ENCODE results near the gene ZNF544. TPM values are rescaled to one million over a fixed set of nuclear protein-coding genes. Genes with fewer than 3 reads are reported as not detected.

Gene ZNF544
- total and polyA plus RNA-seq, 7 experiments from 2014 or later: 19.7 to 60.7 (median 30.8) TPM

- no peak for DNase-seq
- H3K9me3 ChIP-seq (ENCODE audit: control insufficient read depth in 2 of 3, low read length in 3 of 3): peaks cover 16 to 65% (median 33%) of the 10 kb centered on the region in 3 experiments
- H3K4me1 Mint-ChIP-seq: no peaks in the 10 kb centered on the region
Measured at GRCh38 chr19:58217069-58217481, 11.6 kb upstream of the ZNF544 start.

GRCh38 chr19:58217607-58218391 is 10.9 kb upstream of the ZNF544 start:
- no peak overlapping the region for H3K4me3 ChIP-seq (ENCODE audit: low read length)
- peaks cover 9 to 64% (median 26%) of the 10 kb centered on the region in 3 experiments for H3K9me3 ChIP-seq (ENCODE audit: control insufficient read depth in 2 of 3, low read length in 3 of 3)

More at GRCh38 chr19:58217069-58217481, 11.6 kb upstream of the ZNF544 start:
- H3K9me3 Mint-ChIP-seq: peaks cover 4 to 85% (median 66%) of the 10 kb centered on the region in 11 donors
- no peak overlapping the region for H3K27ac ChIP-seq (ENCODE audit: low read depth, low read length)
- H3K36me3 ChIP-seq (ENCODE audit: control insufficient read depth in 2 of 3, insufficient read depth in 3 of 3, low read length in 3 of 3): peaks cover 9 to 12% (median 10%) of the 10 kb centered on the region in 3 experiments
- no peak overlapping the region for H3K4me3 ChIP-seq (ENCODE audit: low read length)
- H3K4me1 ChIP-seq (ENCODE audit: control insufficient read depth in 2 of 2, insufficient read depth in 2 of 2, low read length in 2 of 2): no peaks in the 10 kb centered on the region
- ChIA-PET POLR2A (no interaction called here), CTCF (interaction anchor here (0.8 kb wide), 1 partner anchor 130 kb away, joined by 3 read pairs; no protein-coding TSS in a partner anchor)
- no peaks in the 10 kb centered on the region for H3K27me3 ChIP-seq (ENCODE audit: control insufficient read depth in 2 of 2, insufficient read depth in 2 of 2, low read length in 2 of 2)
- no peak overlapping the region for H3K4me3 Mint-ChIP-seq
- intact Hi-C loops (cut with micrococcal nuclease): no loop called here
- peaks cover 8 to 31% (median 24%) of the 10 kb centered on the region in 5 donors for H3K36me3 Mint-ChIP-seq
- no peaks in the 10 kb centered on the region for H3K27me3 Mint-ChIP-seq
- ATAC-seq: no peak
- H3K27ac Mint-ChIP-seq: no peak overlapping the region

DNA sequence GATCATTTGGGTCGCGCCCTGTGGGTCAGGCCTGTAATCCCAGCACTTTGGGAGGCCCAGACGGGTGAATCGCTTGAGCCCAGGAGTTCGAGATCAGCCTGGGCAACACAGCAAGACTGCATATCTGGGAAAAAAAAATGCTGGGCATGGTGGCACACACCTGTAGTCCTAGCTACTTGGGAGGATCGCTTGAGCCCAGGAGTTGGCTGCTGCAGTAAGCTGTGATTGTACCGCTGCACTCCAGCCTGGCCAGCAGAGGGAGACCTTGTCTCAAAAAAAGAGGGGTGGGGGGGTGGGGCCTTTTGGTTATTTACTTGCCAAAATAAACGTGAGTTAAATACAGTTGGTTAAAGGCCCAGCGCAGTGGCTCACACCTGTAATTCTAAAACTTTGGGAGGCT is 9.8 kb upstream of the ZNF544 start:
- Histone ChIP-seq H3K4me1 (ENCODE audit: control insufficient read depth in 2 of 2, insufficient read depth in 2 of 2, low read length in 2 of 2) (no peaks in the 10 kb centered on the region), H3K36me3 (ENCODE audit: control insufficient read depth in 2 of 3, insufficient read depth in 3 of 3, low read length in 3 of 3) (no peaks in the 10 kb centered on the region), H3K27me3 (ENCODE audit: control insufficient read depth in 2 of 2, insufficient read depth in 2 of 2, low read length in 2 of 2) (no peaks in the 10 kb centered on the region), H3K9me3 (ENCODE audit: control insufficient read depth in 2 of 3, low read length in 3 of 3) (peaks cover 4 to 55% (median 19%) of the 10 kb centered on the region in 3 experiments), H3K4me3 (ENCODE audit: low read length) (no peak overlapping the region), H3K27ac (ENCODE audit: low read depth, low read length) (no peak overlapping the region)
- Mint-ChIP-seq H3K27ac (no peak overlapping the region), H3K27me3 (peaks cover 0 to 5% (median 0%) of the 10 kb centered on the region in 5 donors), H3K4me3 (no peak overlapping the region), H3K36me3 (peaks cover 4 to 15% (median 12%) of the 10 kb centered on the region in 5 donors), H3K4me1 (no peaks in the 10 kb centered on the region), H3K9me3 (peaks cover 6 to 85% (median 59%) of the 10 kb centered on the region in 11 donors)
- DNase-seq: peak in 3 of 9 donors; percentile 16 to 24 (median 24)
- POLR2A ChIA-PET: no interaction called here
- peak; percentile 42 for ATAC-seq
- intact Hi-C loops (cut with micrococcal nuclease): loop anchor here (1.0 to 2.0 kb wide), 3 partner anchors 92 to 300 kb away; partner anchors contain the start of gene ZBTB45 (in 1 of the 2)
- CTCF ChIA-PET: no interaction called here

More at GRCh38 chr19:58217607-58218391, 10.9 kb upstream of the ZNF544 start:
- no peak for ATAC-seq
- Histone ChIP-seq H3K4me1 (ENCODE audit: control insufficient read depth in 2 of 2, insufficient read depth in 2 of 2, low read length in 2 of 2) (no peaks in the 10 kb centered on the region), H3K27me3 (ENCODE audit: control insufficient read depth in 2 of 2, insufficient read depth in 2 of 2, low read length in 2 of 2) (no peaks in the 10 kb centered on the region), H3K36me3 (ENCODE audit: control insufficient read depth in 2 of 3, insufficient read depth in 3 of 3, low read length in 3 of 3) (peaks cover 2 to 4% (median 3%) of the 10 kb centered on the region in 3 experiments), H3K27ac (ENCODE audit: low read depth, low read length) (no peak overlapping the region)
- no peak for DNase-seq
- Mint-ChIP-seq H3K9me3 (peaks cover 8 to 85% (median 64%) of the 10 kb centered on the region in 11 donors), H3K27me3 (peaks cover 0 to 4% (median 0%) of the 10 kb centered on the region in 5 donors), H3K4me3 (no peak overlapping the region), H3K27ac (no peak overlapping the region), H3K36me3 (peaks cover 5 to 24% (median 21%) of the 10 kb centered on the region in 5 donors), H3K4me1 (no peaks in the 10 kb centered on the region)
- POLR2A ChIA-PET: interaction anchor here (0.7 kb wide), 1 partner anchor 600 kb away, joined by 3 read pairs; no protein-coding TSS in a partner anchor
- CTCF ChIA-PET: no interaction called here
- intact Hi-C loops (cut with micrococcal nuclease): loop anchor here (2.0 kb wide), 2 partner anchors 93 to 301 kb away; partner anchors contain the start of gene ZBTB45 (in 1 of the 2)

DNA sequence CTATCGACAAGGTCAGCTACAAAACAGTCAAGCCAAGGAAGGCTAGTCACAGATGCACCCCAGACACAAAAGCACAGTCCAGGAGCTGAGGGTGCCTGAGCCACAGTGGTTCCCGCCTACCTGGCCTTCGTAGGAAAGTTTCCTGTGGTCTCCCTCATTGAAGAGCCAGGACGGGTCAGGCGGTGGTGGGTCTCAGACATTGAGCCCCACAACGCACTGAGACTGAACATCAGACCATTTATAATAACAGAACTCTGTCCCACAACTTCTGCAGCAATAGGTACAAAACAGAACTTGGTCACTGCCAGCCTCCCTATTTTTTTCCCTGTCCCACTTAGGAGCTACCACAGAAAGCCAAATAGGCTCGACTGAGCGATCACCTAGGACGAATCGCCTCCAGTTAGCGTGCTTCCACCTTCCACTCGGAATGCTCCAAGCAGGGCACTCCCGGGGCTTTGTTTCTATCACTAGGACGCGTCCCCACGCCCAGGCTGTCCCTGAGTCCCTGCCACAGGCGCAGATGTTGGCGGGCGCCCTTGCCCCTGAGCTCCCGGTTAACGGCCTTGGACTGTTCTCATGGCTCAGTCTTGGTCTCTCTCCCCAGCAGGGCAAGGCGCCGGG is 640 bp upstream of the ZNF544 start:
- H3K27ac ChIP-seq (ENCODE audit: low read depth, low read length): peak overlapping the region; percentile 73
- intact Hi-C loops (cut with micrococcal nuclease): loop anchor here (1.0 to 5.0 kb wide), 6 partner anchors 45 to 159 kb away; partner anchors contain the start of genes ERVK3-1 (in 2 of the 2), ZNF274 (in 2 of the 2), ZNF8 (in 2 of the 2) and RPS5 (in 1 of the 2)
- peaks cover 37 to 47% (median 44%) of the 10 kb centered on the region in 5 donors for H3K36me3 Mint-ChIP-seq
- CTCF ChIA-PET: interaction anchor here (1.5 kb wide), 1 partner anchor 45 kb away, joined by 6 read pairs; the partner anchor contains the start of gene ZNF274
- POLR2A ChIA-PET: interaction anchor here (0.8 to 2.4 kb wide), 5 partner anchors 45 to 409 kb away, joined by 3 to 15 read pairs (median 4); partner anchors contain the start of gene ZNF274
- H3K27me3 ChIP-seq (ENCODE audit: control insufficient read depth in 2 of 2, insufficient read depth in 2 of 2, low read length in 2 of 2): no peaks in the 10 kb centered on the region
- no peaks in the 10 kb centered on the region for H3K27me3 Mint-ChIP-seq
- H3K4me3 Mint-ChIP-seq: peak overlapping the region; percentile 89 to 95 (median 94)
- H3K9me3 Mint-ChIP-seq: peaks cover 14 to 80% (median 37%) of the 10 kb centered on the region in 11 donors
- H3K4me1 ChIP-seq (ENCODE audit: control insufficient read depth in 2 of 2, insufficient read depth in 2 of 2, low read length in 2 of 2): peaks cover 10% of the 10 kb centered on the region in 2 donors
- H3K9me3 ChIP-seq (ENCODE audit: control insufficient read depth in 2 of 3, low read length in 3 of 3): peaks cover 0 to 16% (median 0%) of the 10 kb centered on the region in 3 experiments
- peak overlapping the region in 8 of 9 donors; percentile 76 to 94 (median 84) for H3K27ac Mint-ChIP-seq
- ATAC-seq (no peak), DNase-seq (no peak)
- peaks cover 3 to 42% (median 6%) of the 10 kb centered on the region in 3 experiments for H3K36me3 ChIP-seq (ENCODE audit: control insufficient read depth in 2 of 3, insufficient read depth in 3 of 3, low read length in 3 of 3)
- peaks cover 19 to 36% (median 27%) of the 10 kb centered on the region in 7 donors for H3K4me1 Mint-ChIP-seq
- peak overlapping the region; percentile 86 for H3K4me3 ChIP-seq (ENCODE audit: low read length)

- ATAC-seq: peak; percentile 36
Measured at GRCh38 chr19:58229255-58229639, 533 bp downstream of the ZNF544 start.

DNA sequence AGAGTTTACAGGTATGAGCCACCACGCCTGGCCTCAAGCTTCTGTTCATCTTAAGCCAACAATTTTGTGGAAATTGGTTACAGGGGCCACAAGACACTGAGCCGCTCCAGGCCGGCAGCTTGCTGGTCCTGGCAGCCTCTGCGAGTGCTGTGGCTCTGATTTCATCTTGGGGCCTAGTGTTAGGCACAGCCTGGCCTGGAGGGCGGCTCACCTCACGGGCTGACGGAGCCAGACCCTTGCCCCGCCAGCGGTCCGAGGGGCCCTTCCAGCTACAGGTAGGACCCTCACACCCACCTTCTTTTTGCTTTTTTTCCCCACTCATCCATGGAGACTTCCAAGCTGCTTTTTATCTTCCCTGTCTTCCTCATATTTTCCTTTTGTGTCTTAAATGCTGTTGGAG is 8.6 kb downstream of the ZNF544 start:
- H3K36me3 ChIP-seq (ENCODE audit: control insufficient read depth in 2 of 3, insufficient read depth in 3 of 3, low read length in 3 of 3): peaks cover 5 to 80% (median 11%) of the 10 kb centered on the region in 3 experiments
- Mint-ChIP-seq H3K4me3 (no peak overlapping the region), H3K9me3 (peaks cover 14 to 97% (median 62%) of the 10 kb centered on the region in 11 donors), H3K36me3 (peaks cover 22 to 95% (median 83%) of the 10 kb centered on the region in 5 donors), H3K27me3 (no peaks in the 10 kb centered on the region), H3K27ac (no peak overlapping the region), H3K4me1 (peaks cover 0 to 15% (median 0%) of the 10 kb centered on the region in 7 donors)
- no peaks in the 10 kb centered on the region for H3K4me1 ChIP-seq (ENCODE audit: control insufficient read depth in 2 of 2, insufficient read depth in 2 of 2, low read length in 2 of 2)
- POLR2A ChIA-PET: no interaction called here
- H3K27me3 ChIP-seq (ENCODE audit: control insufficient read depth in 2 of 2, insufficient read depth in 2 of 2, low read length in 2 of 2): no peaks in the 10 kb centered on the region
- DNase-seq (no peak), ATAC-seq (no peak)
- H3K27ac ChIP-seq (ENCODE audit: low read depth, low read length): no peak overlapping the region
- peaks cover 0 to 83% (median 12%) of the 10 kb centered on the region in 3 experiments for H3K9me3 ChIP-seq (ENCODE audit: control insufficient read depth in 2 of 3, low read length in 3 of 3)
- no peak overlapping the region for H3K4me3 ChIP-seq (ENCODE audit: low read length)
- intact Hi-C loops (cut with micrococcal nuclease): no loop called here
- CTCF ChIA-PET: no interaction called here

More at GRCh38 chr19:58229255-58229639, 533 bp downstream of the ZNF544 start:
- H3K9me3 Mint-ChIP-seq: peaks cover 20 to 80% (median 48%) of the 10 kb centered on the region in 11 donors
- peaks cover 21 to 38% (median 30%) of the 10 kb centered on the region in 7 donors for H3K4me1 Mint-ChIP-seq
- Histone ChIP-seq H3K4me1 (ENCODE audit: control insufficient read depth in 2 of 2, insufficient read depth in 2 of 2, low read length in 2 of 2) (peaks cover 10% of the 10 kb centered on the region in 2 donors), H3K4me3 (ENCODE audit: low read length) (peak overlapping the region; percentile 86), H3K36me3 (ENCODE audit: control insufficient read depth in 2 of 3, insufficient read depth in 3 of 3, low read length in 3 of 3) (peaks cover 3 to 52% (median 6%) of the 10 kb centered on the region in 3 experiments), H3K27me3 (ENCODE audit: control insufficient read depth in 2 of 2, insufficient read depth in 2 of 2, low read length in 2 of 2) (no peaks in the 10 kb centered on the region), H3K27ac (ENCODE audit: low read depth, low read length) (peak overlapping the region; percentile 73), H3K9me3 (ENCODE audit: control insufficient read depth in 2 of 3, low read length in 3 of 3) (peaks cover 0 to 27% (median 0%) of the 10 kb centered on the region in 3 experiments)
- ChIA-PET CTCF (interaction anchor here (1.5 kb wide), 1 partner anchor 46 kb away, joined by 6 read pairs; the partner anchor contains the start of gene ZNF274), POLR2A (interaction anchor here (0.6 to 2.4 kb wide), 3 partner anchors 20 to 46 kb away, joined by 3 to 15 read pairs (median 3); partner anchors contain the start of gene ZNF274)
- peak overlapping the region; percentile 89 to 95 (median 94) for H3K4me3 Mint-ChIP-seq
- H3K36me3 Mint-ChIP-seq: peaks cover 44 to 58% (median 55%) of the 10 kb centered on the region in 5 donors
- peak overlapping the region in 7 of 9 donors; percentile 43 to 94 (median 80) for H3K27ac Mint-ChIP-seq
- intact Hi-C loops (cut with micrococcal nuclease): loop anchor here (2.0 to 5.0 kb wide), 3 partner anchors 46 to 158 kb away; partner anchors contain the start of genes RPS5 (in 1 of the 2), ZNF274 (in 1 of the 2) and ZNF8 (in 1 of the 2)
- DNase-seq: peak in 5 of 9 donors; percentile 7 to 22 (median 11)
- no peaks in the 10 kb centered on the region for H3K27me3 Mint-ChIP-seq
